ENCODE results near the gene CCNI. TPM values are rescaled to one million over a fixed set of nuclear protein-coding genes. Genes with fewer than 3 reads are reported as not detected.
"Not testable (repeated sequence)": the region's sequence is repeated elsewhere in the genome, so short reads cannot be mapped to it uniquely, and the experiment has no call there.

The CCNI gene
- total RNA-seq, 1 donor from 2014 or later: 116 TPM

GRCh38 chr4:77073981-77074380 is 1.8 kb downstream of the CCNI start:
- peak overlapping the region; percentile 64 for H3K4me3 ChIP-seq (ENCODE audit: low read depth, low read length)
- no peak for DNase-seq (ENCODE audit: low read depth)
- TF ChIP-seq, protein P1, sequence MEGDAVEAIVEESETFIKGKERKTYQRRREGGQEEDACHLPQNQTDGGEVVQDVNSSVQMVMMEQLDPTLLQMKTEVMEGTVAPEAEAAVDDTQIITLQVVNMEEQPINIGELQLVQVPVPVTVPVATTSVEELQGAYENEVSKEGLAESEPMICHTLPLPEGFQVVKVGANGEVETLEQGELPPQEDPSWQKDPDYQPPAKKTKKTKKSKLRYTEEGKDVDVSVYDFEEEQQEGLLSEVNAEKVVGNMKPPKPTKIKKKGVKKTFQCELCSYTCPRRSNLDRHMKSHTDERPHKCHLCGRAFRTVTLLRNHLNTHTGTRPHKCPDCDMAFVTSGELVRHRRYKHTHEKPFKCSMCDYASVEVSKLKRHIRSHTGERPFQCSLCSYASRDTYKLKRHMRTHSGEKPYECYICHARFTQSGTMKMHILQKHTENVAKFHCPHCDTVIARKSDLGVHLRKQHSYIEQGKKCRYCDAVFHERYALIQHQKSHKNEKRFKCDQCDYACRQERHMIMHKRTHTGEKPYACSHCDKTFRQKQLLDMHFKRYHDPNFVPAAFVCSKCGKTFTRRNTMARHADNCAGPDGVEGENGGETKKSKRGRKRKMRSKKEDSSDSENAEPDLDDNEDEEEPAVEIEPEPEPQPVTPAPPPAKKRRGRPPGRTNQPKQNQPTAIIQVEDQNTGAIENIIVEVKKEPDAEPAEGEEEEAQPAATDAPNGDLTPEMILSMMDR (conservative IDR thresholded peaks at IDR 0.05; ENCODE audit: low read depth, low read length): no peak

DNA sequence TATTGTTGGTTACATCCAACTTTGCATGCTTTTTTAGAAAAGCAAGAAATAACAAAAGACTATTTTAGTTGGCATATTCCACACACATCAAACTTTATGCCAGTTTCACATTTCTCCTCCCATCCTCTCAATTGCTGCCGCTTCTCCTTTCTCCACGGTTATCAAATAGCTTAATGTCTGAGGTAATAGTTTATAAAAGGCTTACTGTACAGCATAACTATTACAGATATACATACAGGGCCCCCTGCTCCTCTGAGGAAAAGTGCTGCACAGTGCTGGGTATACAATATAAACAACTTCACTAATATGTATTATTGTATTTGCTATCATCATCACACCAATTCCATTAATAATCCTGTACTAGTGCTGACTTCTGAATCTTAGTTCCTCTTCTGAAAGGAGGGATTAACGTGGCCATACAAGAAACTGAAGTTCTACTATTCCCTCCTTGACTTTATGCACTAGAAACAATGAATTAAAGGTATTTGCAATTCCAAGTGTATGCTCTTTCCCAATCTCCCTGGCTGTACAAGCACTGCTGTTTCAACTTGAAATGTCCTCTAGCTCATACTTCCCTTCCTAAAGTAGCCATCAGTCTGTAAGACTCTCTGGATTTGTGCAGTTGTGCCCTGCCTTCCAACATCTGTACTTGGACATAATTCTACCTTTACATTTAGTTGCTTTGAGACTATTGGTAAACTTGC is 2.5 kb downstream of the CCNI start:
- DNase-seq (ENCODE audit: low read depth): no peak
- TF ChIP-seq, protein P1 (conservative IDR thresholded peaks at IDR 0.05; ENCODE audit: low read depth, low read length): no peak
- peak overlapping the region; percentile 64 for H3K4me3 ChIP-seq (ENCODE audit: low read depth, low read length)

GRCh38 chr4:77072195-77072753 is 3.5 kb downstream of the CCNI start:
- no peak overlapping the region for H3K4me3 ChIP-seq (ENCODE audit: low read depth, low read length)
- TF ChIP-seq, protein P1 (conservative IDR thresholded peaks at IDR 0.05; ENCODE audit: low read depth, low read length): no peak

GRCh38 chr4:77069514-77069913 is 6.3 kb downstream of the CCNI start:
- DNase-seq (ENCODE audit: low read depth); H3K4me3 ChIP-seq (ENCODE audit: low read depth, low read length): not testable (repeated sequence)

More at GRCh38 chr4:77072195-77072753, 3.5 kb downstream of the CCNI start:
- no peak for DNase-seq (ENCODE audit: low read depth)

DNA sequence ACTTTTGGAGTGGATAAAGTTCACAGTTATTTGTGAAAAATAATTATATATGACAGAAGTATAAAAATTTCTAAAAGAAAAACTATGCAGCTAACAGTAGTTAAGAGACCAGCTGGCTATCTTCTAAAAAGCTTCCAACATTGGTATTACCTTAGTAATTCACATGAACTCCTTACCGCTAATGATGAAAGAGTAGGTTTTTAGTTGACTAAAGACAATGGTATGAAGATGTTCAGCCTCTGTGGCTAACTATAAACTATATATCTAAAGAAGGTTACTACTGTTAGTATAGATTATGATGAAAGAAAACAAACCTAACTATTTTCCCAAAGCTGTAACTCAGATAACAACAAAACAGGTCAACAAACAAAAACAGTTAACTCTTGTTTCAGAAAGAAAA is 10.4 kb downstream of the CCNI start:
- TF ChIP-seq, protein P1 (conservative IDR thresholded peaks at IDR 0.05; ENCODE audit: low read depth, low read length): no peak
- no peak overlapping the region for H3K4me3 ChIP-seq (ENCODE audit: low read depth, low read length)
- DNase-seq (ENCODE audit: low read depth): no peak

GRCh38 chr4:77062856-77063255 is 12.9 kb downstream of the CCNI start:
- no peak overlapping the region for H3K4me3 ChIP-seq (ENCODE audit: low read depth, low read length)
- no peak for DNase-seq (ENCODE audit: low read depth)
- TF ChIP-seq, protein P1 (conservative IDR thresholded peaks at IDR 0.05; ENCODE audit: low read depth, low read length): no peak

- TF ChIP-seq, protein P1 (conservative IDR thresholded peaks at IDR 0.05; ENCODE audit: low read depth, low read length): peak; percentile 80
- DNase-seq (ENCODE audit: low read depth): no peak
- no peak overlapping the region for H3K4me3 ChIP-seq (ENCODE audit: low read depth, low read length)
Measured at GRCh38 chr4:77052352-77052751, 23.4 kb downstream of the CCNI start.
